Neuronal stem cell (in vitro differentiated cells): ENCODE data around the gene LRRC4B.

Experiments
- DNase-seq: peaks from one replicate; pipeline ENCODE4 v3.0.0-alpha.2; 2013; ENCODE audit warnings: low spot score
- H2AFZ ChIP-seq: one replicate; pipeline ENCODE4 v1.6.1; 2013; ENCODE audit warnings: mild to moderate bottlenecking, low read length, inconsistent platforms
- H2AK5ac ChIP-seq: 2 replicates; pipeline ENCODE4 v1.6.1; 2013; ENCODE audit warnings: low read depth, mild to moderate bottlenecking, inconsistent platforms, low read length, moderate library complexity, mixed read lengths
- H2BK120ac ChIP-seq: 2 replicates; pipeline ENCODE4 v1.6.1; 2013; ENCODE audit warnings: low read depth, mild to moderate bottlenecking, inconsistent platforms, low read length, moderate library complexity, mixed read lengths
- H2BK12ac ChIP-seq: one replicate; pipeline ENCODE4 v1.6.1; 2013; ENCODE audit warnings: low read length, inconsistent platforms
- H2BK15ac ChIP-seq: 2 replicates; pipeline ENCODE4 v1.6.1; 2013; ENCODE audit warnings: mild to moderate bottlenecking, low read length, inconsistent platforms, mixed read lengths
- H2BK5ac ChIP-seq: one replicate; pipeline ENCODE4 v1.6.1; 2013; ENCODE audit warnings: inconsistent platforms, mild to moderate bottlenecking, low read length, moderate library complexity
- H3K14ac ChIP-seq: one replicate; pipeline ENCODE4 v1.6.1; 2013; ENCODE audit warnings: low read length, inconsistent platforms
- H3K18ac ChIP-seq: 2 replicates; pipeline ENCODE4 v1.6.1; 2013; ENCODE audit warnings: low read length, inconsistent platforms
- H3K23ac ChIP-seq: 2 replicates; pipeline ENCODE4 v1.6.1; 2013; ENCODE audit warnings: low read depth, mild to moderate bottlenecking, mixed read lengths, low read length, inconsistent platforms; ENCODE audit not compliant: poor library complexity
- H3K27ac ChIP-seq: replicated peaks from 3 replicates; pipeline ENCODE4 v1.5.1; 2013; ENCODE audit warnings: low read length, inconsistent platforms
- H3K27me3 ChIP-seq, 3 experiments: 2 replicates each; pipeline ENCODE4 v1.6.1; 2013; ENCODE audit warnings: low read length in 3 of 3, mild to moderate bottlenecking in 2 of 3, inconsistent platforms in 1 of 3, low read depth in 1 of 3, mixed read lengths in 1 of 3, moderate library complexity in 1 of 3; ENCODE audit not compliant: control insufficient read depth in 3 of 3, insufficient read depth in 3 of 3
- H3K36me3 ChIP-seq, 2 donors: replicated peaks in 1 of 2; 2 replicates each; pipeline ENCODE4 v1.6.1; 2013; ENCODE audit warnings: low read length in 2 of 2; ENCODE audit not compliant: control insufficient read depth in 2 of 2, insufficient read depth in 2 of 2
- H3K4ac ChIP-seq: 2 replicates; pipeline ENCODE4 v1.6.1; 2013; ENCODE audit warnings: inconsistent platforms, mild to moderate bottlenecking, low read length, moderate library complexity
- H3K4me1 ChIP-seq, 2 donors: 1 replicate in 1 of 2; 2 replicates in 1 of 2; pipeline ENCODE4 v1.6.1; 2013; ENCODE audit warnings: low read length in 2 of 2, low read depth in 1 of 2; ENCODE audit not compliant: control insufficient read depth in 2 of 2, insufficient read depth in 1 of 2
- H3K4me2 ChIP-seq: one replicate; pipeline ENCODE4 v1.6.1; 2013; ENCODE audit warnings: mild to moderate bottlenecking, low read length, inconsistent platforms; ENCODE audit not compliant: insufficient read depth, poor library complexity, severe bottlenecking
- H3K4me3 ChIP-seq, 2 donors: 2 replicates each; pipeline ENCODE4 v1.5.1; 2013; ENCODE audit warnings: low read length in 2 of 2, mild to moderate bottlenecking in 2 of 2, inconsistent platforms in 1 of 2, moderate library complexity in 1 of 2
- H3K79me1 ChIP-seq: one replicate; pipeline ENCODE4 v1.6.1; 2013; ENCODE audit warnings: low read depth, mild to moderate bottlenecking, inconsistent platforms, low read length, moderate library complexity
- H3K9ac ChIP-seq: one replicate; pipeline ENCODE4 v1.6.1; 2013; ENCODE audit warnings: mild to moderate bottlenecking, low read depth, low read length, inconsistent platforms; ENCODE audit not compliant: poor library complexity
- H3K9me3 ChIP-seq, 2 donors: replicated peaks in 1 of 2; 2 replicates each; pipeline versions ENCODE3 to v1.6.1; 2013; ENCODE audit warnings: low read length in 2 of 2, mild to moderate bottlenecking in 2 of 2, inconsistent platforms in 1 of 2, low read depth in 1 of 2, mixed read lengths in 1 of 2, moderate library complexity in 1 of 2; ENCODE audit not compliant: control insufficient read depth in 2 of 2, insufficient read depth in 1 of 2
- H4K8ac ChIP-seq: one replicate; pipeline ENCODE4 v1.6.1; 2013; ENCODE audit warnings: low read depth, mild to moderate bottlenecking, inconsistent platforms, low read length, moderate library complexity
- H4K91ac ChIP-seq: one replicate; pipeline ENCODE4 v1.6.1; 2013; ENCODE audit warnings: low read length, low read depth, mild to moderate bottlenecking, inconsistent platforms; ENCODE audit not compliant: poor library complexity
- WGBS, 2 donors: extraction: QIAGEN DNeasy Blood & Tissue Kit; methylation state at CpG; one replicate each; pipeline ENCODE4 v1.1.7; 2013; ENCODE audit warnings: missing lambda C conversion rate in 2 of 2, mixed read lengths in 1 of 2; ENCODE audit not compliant: insufficient read length in 2 of 2, insufficient replicate concordance in 1 of 2; ENCODE audit errors: extremely low coverage in 2 of 2; 5-methylcytosine and 5-hydroxymethylcytosine counted together

LRRC4B gene

DNA sequence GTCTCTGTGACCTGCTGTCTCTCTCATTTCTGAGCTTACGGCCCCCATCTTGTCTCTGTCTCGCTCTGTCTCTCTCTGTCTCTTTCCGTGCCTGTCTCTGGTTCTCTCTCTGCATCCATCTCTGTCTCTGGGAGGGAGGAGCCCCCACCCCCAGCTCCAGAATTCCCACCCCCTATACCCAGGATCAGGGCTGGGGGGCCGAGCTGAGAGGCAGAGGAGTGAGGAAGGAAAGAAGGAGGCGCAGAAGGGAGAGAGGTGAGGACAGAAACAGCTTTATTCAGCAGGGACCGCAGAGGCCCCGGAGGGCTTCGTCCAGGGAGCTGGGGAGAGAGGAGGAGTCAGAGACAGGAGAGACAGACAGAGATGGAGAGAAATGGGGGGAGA is 71.2 kb downstream of the LRRC4B start:
- H3K4me3 ChIP-seq, result no peak overlapping the region
- H3K27me3 ChIP-seq, result peaks cover 0 to 57% (median under 1%) of the 10 kb centered on the region in 3 experiments
- H3K27ac ChIP-seq, result no peak overlapping the region

DNA sequence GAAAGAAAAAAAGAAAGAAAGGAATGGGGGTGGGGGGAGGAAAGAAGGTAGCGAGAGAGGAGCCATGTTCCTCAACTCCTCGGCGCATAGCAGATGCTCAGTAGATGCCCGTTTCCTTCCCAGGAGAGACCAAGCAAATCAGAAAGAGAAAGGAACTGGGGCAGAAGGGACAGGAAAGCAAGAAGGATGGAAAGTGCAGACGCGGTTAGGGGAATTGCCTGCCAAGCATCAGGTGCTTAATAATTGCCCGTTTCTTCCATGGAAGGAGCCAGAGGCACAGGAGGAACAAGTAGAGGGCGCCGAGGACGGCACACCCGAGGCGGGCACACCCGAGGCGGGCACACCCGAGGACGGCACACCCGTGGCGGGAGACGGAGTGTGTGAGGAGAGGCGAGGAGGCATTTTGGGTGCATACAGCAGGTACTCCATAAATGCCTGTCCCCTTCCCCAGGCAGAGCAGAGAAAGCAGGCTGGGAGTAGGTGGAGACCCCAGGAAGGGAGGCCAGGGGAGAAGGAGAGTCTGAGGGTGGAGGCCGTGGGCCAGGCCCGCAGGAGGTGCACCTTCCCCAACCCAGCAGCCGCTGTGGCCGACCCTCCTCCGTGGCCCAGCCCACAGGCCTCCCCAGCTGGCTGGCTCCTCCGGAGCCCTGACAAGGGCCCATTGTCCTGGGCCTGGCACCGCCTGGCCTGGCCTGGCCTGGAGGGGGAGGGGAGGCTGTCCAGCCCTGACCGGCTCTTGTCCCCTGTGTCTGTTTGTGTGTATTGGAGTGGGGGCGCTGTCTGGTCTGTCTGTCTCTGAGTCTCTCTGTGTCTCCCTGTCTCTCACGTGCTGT is 71.8 kb downstream of the LRRC4B start:
- no peak overlapping the region for H3K23ac ChIP-seq

More for the DNA sequence above, 71.2 kb downstream of the LRRC4B start:
- Histone ChIP-seq H3K9me3 (no peaks in the 10 kb centered on the region), H2BK120ac (no peak overlapping the region), H3K23ac (no peak overlapping the region), H2BK5ac (no peak overlapping the region), H3K4ac (no peak overlapping the region), H3K4me2 (no peak overlapping the region), H2BK15ac (no peak overlapping the region), H3K18ac (peak overlapping the region; percentile 33), H4K91ac (peak overlapping the region; percentile 59), H3K4me1 (peaks cover 18 to 32% of the 10 kb centered on the region in 2 donors), H4K8ac (no peak overlapping the region), H3K9ac (no peak overlapping the region), H3K14ac (no peak overlapping the region), H3K79me1 (peaks cover 3% of the 10 kb centered on the region), H2BK12ac (peak overlapping the region; percentile 75), H2AFZ (peak overlapping the region; percentile 92), H2AK5ac (peak overlapping the region; percentile 94), H3K36me3 (no peaks in the 10 kb centered on the region)
- no peak for DNase-seq
- WGBS, 2 donors, result no CpG with 5 or more reads among the region's 8 CpGs

DNA sequence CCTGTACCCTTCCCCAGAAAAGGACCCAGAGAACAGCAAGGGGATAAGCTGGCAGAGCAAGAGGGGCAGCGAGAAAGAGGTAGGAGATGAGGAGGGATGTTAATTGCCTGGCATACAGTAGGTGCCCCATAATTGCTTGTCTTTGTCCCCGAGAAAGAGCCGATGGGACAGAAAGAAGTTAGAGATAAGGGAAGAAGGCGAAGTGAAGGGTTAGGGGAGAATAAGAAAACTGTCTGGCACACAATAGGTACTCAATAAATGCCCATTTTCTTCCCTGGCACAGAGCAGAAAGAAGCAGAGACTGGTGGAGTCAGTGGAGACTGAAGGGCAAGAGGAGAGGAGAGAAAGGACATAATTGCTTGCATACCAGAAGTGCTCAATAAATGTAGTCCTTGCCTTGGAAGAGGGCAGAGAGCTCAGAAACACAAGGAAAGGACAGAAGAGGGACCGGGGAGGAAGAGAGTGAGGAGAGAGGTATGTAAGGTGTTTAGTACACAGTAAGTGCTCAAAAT is 73.2 kb downstream of the LRRC4B start:
- Histone ChIP-seq H2BK5ac (no peak overlapping the region), H4K91ac (no peak overlapping the region), H3K4me3 (no peak overlapping the region), H3K4me1 (peaks cover 22 to 27% of the 10 kb centered on the region in 2 donors), H3K79me1 (no peaks in the 10 kb centered on the region), H3K4me2 (no peak overlapping the region), H3K9me3 (peaks cover 2 to 7% of the 10 kb centered on the region in 2 donors), H2BK12ac (no peak overlapping the region), H3K23ac (no peak overlapping the region), H2AFZ (no peak overlapping the region), H4K8ac (no peak overlapping the region), H3K27ac (no peak overlapping the region), H3K27me3 (peaks cover 0 to 69% (median 6%) of the 10 kb centered on the region in 3 experiments), H3K4ac (no peak overlapping the region), H2BK15ac (no peak overlapping the region), H2BK120ac (no peak overlapping the region), H2AK5ac (peak overlapping the region; percentile 3), H3K18ac (no peak overlapping the region), H3K36me3 (no peaks in the 10 kb centered on the region), H3K14ac (no peak overlapping the region), H3K9ac (no peak overlapping the region)
- no CpG with 5 or more reads among the region's 5 CpGs for WGBS, 2 donors
- DNase-seq, result no peak

More for the DNA sequence above, 71.8 kb downstream of the LRRC4B start:
- DNase-seq, result no peak
- no peak overlapping the region for H3K14ac ChIP-seq
- peak overlapping the region; percentile 82 for H2BK12ac ChIP-seq
- peaks cover 3% of the 10 kb centered on the region for H3K79me1 ChIP-seq
- H3K4me2 ChIP-seq, result no peak overlapping the region
- no peak overlapping the region for H3K4me3 ChIP-seq
- H2BK120ac ChIP-seq, result no peak overlapping the region
- H2AK5ac ChIP-seq, result peak overlapping the region; percentile 94
- H3K18ac ChIP-seq, result peak overlapping the region; percentile 85
- H3K4me1 ChIP-seq, result peaks cover 21 to 31% of the 10 kb centered on the region in 2 donors
- H3K27me3 ChIP-seq, result peaks cover 0 to 63% (median 6%) of the 10 kb centered on the region in 3 experiments
- WGBS, 2 donors, result no CpG with 5 or more reads among the region's 30 CpGs
- H3K9me3 ChIP-seq, result no peaks in the 10 kb centered on the region
- no peak overlapping the region for H4K91ac ChIP-seq
- H3K27ac ChIP-seq, result no peak overlapping the region
- peak overlapping the region; percentile 63 for H3K9ac ChIP-seq
- H2AFZ ChIP-seq, result peak overlapping the region; percentile 92
- H2BK15ac ChIP-seq, result no peak overlapping the region
- H3K36me3 ChIP-seq, result no peaks in the 10 kb centered on the region
- H3K4ac ChIP-seq, result no peak overlapping the region
- H2BK5ac ChIP-seq, result no peak overlapping the region
- H4K8ac ChIP-seq, result no peak overlapping the region
